Motor neuron (in vitro differentiated cells): ENCODE data around the gene MYO16. TPM values are rescaled to one million over a fixed set of nuclear protein-coding genes. Genes with fewer than 3 reads are reported as not detected.

Experiments
- ATAC-seq, 8 experiments: fragments of 200-7000 bp; cut with Tn5 transposase; replicated peaks in 6 of 8; 2 replicates each; pipeline ENCODE4 v1.8.0; 2021; ENCODE audit warnings: mild to moderate bottlenecking in 8 of 8, moderate library complexity in 8 of 8
- H3K27ac ChIP-seq, 2 donors: fragments of 250-450 bp; sonication (Bioruptor Pico); 2 replicates each; pipeline ENCODE4 v1.9.0; 2021; ENCODE audit warnings: antibody characterized with exemption in 2 of 2, mild to moderate bottlenecking in 2 of 2, moderate library complexity in 1 of 2
- H3K4me1 ChIP-seq, 2 donors: fragments of 250-450 bp; sonication (Bioruptor Pico); replicated peaks in 1 of 2; 2 replicates each; pipeline ENCODE4 v1.6.1; 2021; ENCODE audit warnings: antibody characterized with exemption in 2 of 2, mild to moderate bottlenecking in 2 of 2, moderate library complexity in 1 of 2
- H3K4me3 ChIP-seq, 5 donors: fragments of 250-450 bp; sonication (Bioruptor Pico); 2 replicates each; pipeline ENCODE4 v1.9.0; 2021; ENCODE audit warnings: antibody characterized with exemption in 5 of 5, mild to moderate bottlenecking in 5 of 5, moderate library complexity in 4 of 5
- WGBS, 10 experiments: fragments of 450-650 bp; shearing (Covaris generic); methylation state at CpG; one replicate each; pipeline ENCODE4 v1.0.0; 2022; 5-methylcytosine and 5-hydroxymethylcytosine counted together
- in situ Hi-C, 9 experiments: fragments of 400-800 bp; cut with MboI; loops; one replicate each; pipeline ENCODE4 v1.15.0; 2021; ENCODE audit warnings: low sequenced_read_pairs in 9 of 9, low pct_unique_long_range_greater_than_20kb in 2 of 9; ENCODE audit not compliant: unreplicated experiment in 9 of 9
- total RNA-seq, 8 experiments: library from RNA; unstranded; fragments of 300-600 nt; gene quantifications; 2 replicates each; pipeline versions ENCODE4 v1.2.3 to v1.2.4, GENCODE V29; 2022

The MYO16 gene
- total RNA-seq, 8 experiments from 2014 or later, result 0.18 to 16.0 (median 6.2) TPM

GRCh38 chr13:109162248-109163036 lies 533.0 kb downstream of the MYO16 start:
- peak in 4 of 8 experiments; percentile 32 to 75 (median 48) for ATAC-seq
- no peak overlapping the region for H3K4me3 ChIP-seq
- 58 to 94% (median 90%) methylated on average over 3 to 6 of the region's 7 CpGs for WGBS, 10 experiments
- peaks cover 5 to 12% of the 10 kb centered on the region in 2 donors for H3K4me1 ChIP-seq
- in situ Hi-C loops, result loop anchor here in 1 of 9 experiments (25.0 kb wide), 1 partner anchor 625 kb away; the partner anchor contains the start of gene IRS2
- H3K27ac ChIP-seq, result no peak overlapping the region

- Histone ChIP-seq H3K4me3 (no peak overlapping the region), H3K4me1 (peaks cover 5 to 12% of the 10 kb centered on the region in 2 donors), H3K27ac (no peak overlapping the region)
- ATAC-seq, result peak in 4 of 8 experiments; percentile 32 to 76 (median 62)
- WGBS, 10 experiments, result 0 to 80% (median 52%) methylated on average over 1 to 6 of the region's 6 CpGs; no CpG with 5 or more reads in 1 of the 10 experiments
- in situ Hi-C loops, result loop anchor here in 1 of 9 experiments (25.0 kb wide), 1 partner anchor 624 kb away; the partner anchor contains the start of gene IRS2
Observed at GRCh38 chr13:109163037-109163379, 533.6 kb downstream of the MYO16 start.

GRCh38 chr13:109165417-109165904 lies 536.0 kb downstream of the MYO16 start:
- 30 to 100% (median 56%) methylated on average over 1 to 6 of the region's 6 CpGs for WGBS, 10 experiments
- ATAC-seq, result no peak
- Histone ChIP-seq H3K4me1 (peaks cover 5 to 19% of the 10 kb centered on the region in 2 donors), H3K4me3 (no peak overlapping the region), H3K27ac (no peak overlapping the region)
- in situ Hi-C loops, result loop anchor here in 1 of 9 experiments (25.0 kb wide), 1 partner anchor 622 kb away; the partner anchor contains the start of gene IRS2

GRCh38 chr13:109166804-109167203 lies 537.4 kb downstream of the MYO16 start:
- no peak for ATAC-seq
- peaks cover 5 to 12% of the 10 kb centered on the region in 2 donors for H3K4me1 ChIP-seq
- H3K4me3 ChIP-seq, result no peak overlapping the region
- in situ Hi-C loops, result loop anchor here in 1 of 9 experiments (25.0 kb wide), 1 partner anchor 620 kb away; the partner anchor contains the start of gene IRS2
- H3K27ac ChIP-seq, result no peak overlapping the region
- WGBS, 10 experiments, result 0 to 57% methylated on average over 1 of the region's 2 CpGs; no CpG with 5 or more reads in 8 of the 10 experiments

GRCh38 chr13:109172136-109172535 lies 542.7 kb downstream of the MYO16 start:
- H3K4me1 ChIP-seq, result peaks cover 0 to 10% of the 10 kb centered on the region in 2 donors
- in situ Hi-C loops, result loop anchor here in 1 of 9 experiments (25.0 kb wide), 1 partner anchor 615 kb away; the partner anchor contains the start of gene IRS2
- no peak overlapping the region for H3K27ac ChIP-seq
- WGBS, 10 experiments, result 26 to 97% (median 88%) methylated on average over 2 of the region's 2 CpGs; no CpG with 5 or more reads in 3 of the 10 experiments
- ATAC-seq, result no peak
- no peak overlapping the region for H3K4me3 ChIP-seq

- Histone ChIP-seq H3K4me3 (no peak overlapping the region), H3K27ac (no peak overlapping the region), H3K4me1 (peaks cover 4 to 11% of the 10 kb centered on the region in 2 donors)
- WGBS, 10 experiments, result 55 to 100% (median 93%) methylated on average over 1 to 5 of the region's 5 CpGs; no CpG with 5 or more reads in 1 of the 10 experiments
- in situ Hi-C loops, result no loop called here
- no peak for ATAC-seq
Observed at GRCh38 chr13:109175666-109176065, 546.3 kb downstream of the MYO16 start.

- Histone ChIP-seq H3K27ac (peak overlapping the region in 1 of 2 donors; percentile 44), H3K4me3 (no peak overlapping the region), H3K4me1 (peaks cover 10 to 18% of the 10 kb centered on the region in 2 donors)
- ATAC-seq, result peak in 7 of 8 experiments; percentile 96 to 100 (median 98)
- WGBS, 10 experiments, result 0 to 64% (median 16%) methylated on average over 1 to 4 of the region's 4 CpGs
- in situ Hi-C loops, result no loop called here
Observed at GRCh38 chr13:109180905-109181425, 551.6 kb downstream of the MYO16 start.

- no peak for ATAC-seq
Observed at GRCh38 chr13:109182777-109183465, 553.5 kb downstream of the MYO16 start.

GRCh38 chr13:109191413-109191812 lies 562.0 kb downstream of the MYO16 start:
- ATAC-seq, result peak in 2 of 8 experiments; percentile 99
- H3K4me3 ChIP-seq, result no peak overlapping the region
- in situ Hi-C loops, result no loop called here
- WGBS, 10 experiments, result 0 to 76% (median 40%) methylated on average over 2 to 3 of the region's 3 CpGs; no CpG with 5 or more reads in 2 of the 10 experiments
- no peak overlapping the region for H3K27ac ChIP-seq
- H3K4me1 ChIP-seq, result peaks cover 1 to 23% of the 10 kb centered on the region in 2 donors

More at GRCh38 chr13:109182777-109183465, 553.5 kb downstream of the MYO16 start:
- Histone ChIP-seq H3K4me3 (no peak overlapping the region), H3K27ac (no peak overlapping the region), H3K4me1 (peaks cover 10 to 18% of the 10 kb centered on the region in 2 donors)
- in situ Hi-C loops, result no loop called here
- 47 to 95% (median 74%) methylated on average over 3 to 11 of the region's 11 CpGs for WGBS, 10 experiments

- Histone ChIP-seq H3K4me1 (peaks cover 4 to 32% of the 10 kb centered on the region in 2 donors), H3K4me3 (no peak overlapping the region), H3K27ac (no peak overlapping the region)
- ATAC-seq, result no peak
- in situ Hi-C loops, result no loop called here
Observed at GRCh38 chr13:109192306-109192705, 562.9 kb downstream of the MYO16 start.

- H3K4me3 ChIP-seq, result no peak overlapping the region
- 31 to 92% (median 69%) methylated on average over 2 to 9 of the region's 9 CpGs for WGBS, 10 experiments
- peaks cover 4 to 45% of the 10 kb centered on the region in 2 donors for H3K4me1 ChIP-seq
- peak in 5 of 8 experiments; percentile 78 to 99 (median 99) for ATAC-seq
- H3K27ac ChIP-seq, result no peak overlapping the region
- in situ Hi-C loops, result no loop called here
Observed at GRCh38 chr13:109196948-109197347, 567.5 kb downstream of the MYO16 start.

GRCh38 chr13:109198585-109198984 lies 569.2 kb downstream of the MYO16 start:
- in situ Hi-C loops, result no loop called here
- Histone ChIP-seq H3K27ac (no peak overlapping the region), H3K4me1 (peaks cover 4 to 37% of the 10 kb centered on the region in 2 donors), H3K4me3 (no peak overlapping the region)
- WGBS, 10 experiments, result 36 to 96% (median 59%) methylated on average over 1 to 3 of the region's 3 CpGs
- peak in 2 of 8 experiments; percentile 43 to 49 for ATAC-seq
